Activated CD4-positive, alpha-beta T cell treated with anti-CD3 and anti-CD28 coated beads, Interleukin-2, Interleukin-6, amounts not matched to agents 100 ng/mL and 50 ng/mL, durations not matched to agents 16 hours and 8 hours (primary cell): ENCODE results near the gene DHRS3.
A peak's percentile ranks its signal among the peaks of the same experiment; 100 is the strongest.

Experiments used
- DNase-seq: peaks from one replicate; pipeline ENCODE4 v3.0.0-alpha.2; 2020

The DHRS3 gene

DNA sequence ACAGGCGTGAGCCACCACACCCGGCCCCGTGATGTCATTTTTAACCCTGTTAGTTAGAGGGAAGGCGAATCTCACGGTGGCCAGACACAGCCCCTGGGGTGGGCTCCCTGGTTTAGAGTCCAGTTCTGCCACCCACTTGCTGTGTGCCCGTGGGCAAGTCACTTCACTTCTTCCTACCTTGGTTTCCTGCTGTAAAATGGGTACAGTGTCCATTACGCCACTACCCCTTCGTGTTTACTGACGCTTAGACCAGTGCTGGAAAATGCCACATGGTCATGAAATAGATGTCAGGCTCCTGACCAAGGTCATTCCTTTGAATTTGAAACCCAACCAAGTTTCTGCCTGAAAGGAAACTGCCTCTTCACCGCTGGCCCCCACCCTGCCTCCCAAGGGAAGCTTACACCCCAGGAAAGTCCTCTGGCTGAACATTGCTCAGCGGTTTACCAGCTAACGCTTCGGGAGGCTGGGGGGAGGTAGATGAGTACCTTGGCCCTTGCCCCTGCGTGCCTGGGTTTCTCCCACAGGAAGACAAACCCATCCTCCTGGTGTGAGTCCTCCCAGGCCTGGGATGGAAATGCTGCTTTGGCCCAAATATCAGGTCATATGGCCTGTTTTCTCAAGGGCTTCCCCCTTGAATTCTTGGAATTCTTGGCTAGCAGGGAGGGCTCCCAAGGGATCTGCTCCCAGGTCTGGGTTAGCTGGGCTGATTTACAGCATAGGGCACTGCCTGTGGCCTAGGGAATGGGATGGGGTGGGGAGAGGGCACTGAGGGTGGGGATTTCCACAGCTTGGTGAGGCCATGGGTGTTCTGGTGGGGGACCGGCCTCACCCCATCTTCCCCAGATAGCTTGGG lies 18.3 kb upstream of the DHRS3 start:
- no peak for DNase-seq

- no peak for DNase-seq
Measured at GRCh38 chr1:12634696-12635202, 16.7 kb upstream of the DHRS3 start.

DNA sequence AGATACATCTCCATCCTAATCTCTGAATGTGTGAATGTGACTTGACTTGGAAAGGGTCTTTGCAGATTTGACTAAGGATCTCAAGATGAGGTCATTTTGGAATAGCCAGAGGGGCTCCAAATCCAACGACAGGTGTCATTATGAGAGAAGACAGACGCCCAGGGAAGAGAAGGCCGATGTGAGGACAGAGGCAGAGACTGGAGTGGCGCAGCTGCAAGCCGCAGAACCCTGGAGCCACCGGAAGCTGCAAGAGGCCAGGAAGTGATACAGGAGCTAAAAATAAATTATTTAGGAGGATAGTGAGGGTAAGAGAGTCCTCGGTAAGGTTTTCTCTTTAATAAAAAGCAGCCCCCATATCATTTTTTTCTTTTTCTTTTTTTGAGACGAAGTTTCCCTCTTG lies 16.1 kb upstream of the DHRS3 start:
- no peak for DNase-seq

DNA sequence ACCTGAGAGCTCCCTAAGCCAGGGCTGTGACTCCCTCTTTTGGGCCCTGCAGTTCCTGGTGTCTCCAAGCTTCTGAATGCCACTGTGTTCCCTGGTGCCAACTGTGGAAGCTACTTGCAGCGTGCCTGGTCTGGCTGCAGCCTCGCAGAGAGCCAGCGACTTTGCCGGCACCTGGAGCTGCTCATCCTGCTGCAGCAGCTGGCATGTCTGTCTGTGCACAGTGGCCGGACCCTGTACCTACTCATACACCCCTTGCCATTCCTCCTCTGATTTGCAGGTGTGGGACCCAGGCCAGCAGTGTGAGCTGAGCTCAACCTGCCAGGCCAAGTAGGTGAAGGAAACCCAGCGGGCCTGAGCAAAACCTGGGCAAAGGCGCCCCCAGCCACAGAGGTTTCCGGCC lies 13.6 kb upstream of the DHRS3 start:
- DNase-seq = no peak

GRCh38 chr1:12630946-12631530 lies 13.0 kb upstream of the DHRS3 start:
- DNase-seq = no peak

- DNase-seq = no peak
Measured at GRCh38 chr1:12629985-12630760, 12.2 kb upstream of the DHRS3 start.

DNA sequence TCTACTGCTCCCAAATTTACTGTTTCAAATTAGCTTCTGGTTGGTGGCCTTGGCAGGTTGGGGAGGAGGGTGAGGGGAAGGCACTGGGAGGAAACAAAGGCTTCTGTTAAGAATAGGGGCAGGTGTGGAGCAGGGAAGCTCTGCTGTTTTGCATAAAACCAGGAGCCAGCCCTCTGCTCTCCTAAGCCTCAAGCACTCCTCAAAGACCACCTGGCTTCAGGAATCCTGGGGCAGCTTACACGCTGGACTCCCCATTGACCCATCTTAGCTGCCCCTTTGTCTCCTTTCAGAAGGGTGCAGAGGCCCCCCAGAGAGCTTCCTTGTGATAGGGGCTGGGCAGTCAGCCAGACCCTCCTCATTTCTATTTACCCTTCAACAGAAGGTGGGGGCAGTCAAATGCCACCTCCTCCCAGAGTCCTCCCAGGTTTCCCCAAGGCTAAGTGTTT lies 11.5 kb upstream of the DHRS3 start:
- DNase-seq = no peak

GRCh38 chr1:12627296-12627695 lies 9.3 kb upstream of the DHRS3 start:
- no peak for DNase-seq

DNA sequence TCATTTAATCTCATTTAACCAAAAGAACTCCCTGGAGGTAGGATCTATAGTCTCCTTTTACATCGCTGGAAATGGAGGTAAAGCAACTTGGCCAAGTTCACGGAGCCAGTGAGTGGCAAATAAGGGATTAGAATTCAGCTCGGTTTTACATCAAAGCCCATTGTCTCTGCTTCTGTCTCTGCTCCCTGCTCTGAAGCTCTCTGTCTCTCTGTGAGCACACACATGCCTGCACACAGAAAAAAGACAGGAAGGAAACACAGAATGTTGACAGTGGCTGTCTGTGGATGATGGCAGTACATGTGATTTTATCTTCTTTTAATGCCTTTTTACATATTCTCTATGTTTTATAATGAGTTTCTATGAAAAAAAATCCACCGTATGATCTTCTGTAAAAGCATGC lies 8.9 kb upstream of the DHRS3 start:
- DNase-seq = no peak

DNA sequence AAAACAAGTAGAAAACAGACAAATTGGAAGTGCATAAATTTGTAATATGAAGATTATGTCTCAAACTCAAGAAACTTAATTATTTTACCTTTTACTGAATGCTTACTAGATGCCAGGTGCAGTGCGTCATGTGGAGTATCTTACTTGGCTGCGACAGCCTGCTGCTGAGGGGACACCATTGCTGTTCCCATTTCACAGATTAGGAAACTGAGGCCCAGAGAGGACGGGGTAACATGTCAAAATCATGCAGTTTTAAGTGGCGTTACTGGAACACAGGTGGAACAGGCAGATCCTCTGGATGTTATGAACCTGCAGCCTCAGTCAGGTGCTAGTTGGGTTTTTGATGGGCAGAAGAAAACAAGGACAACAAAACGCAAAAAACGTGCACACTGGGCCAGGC lies 7.3 kb upstream of the DHRS3 start:
- no peak for DNase-seq

GRCh38 chr1:12622506-12622905 lies 4.5 kb upstream of the DHRS3 start:
- no peak for DNase-seq

GRCh38 chr1:12621346-12622335 lies 3.6 kb upstream of the DHRS3 start:
- DNase-seq = no peak

- no peak for DNase-seq
Measured at GRCh38 chr1:12620931-12621330, 2.9 kb upstream of the DHRS3 start.

DNA sequence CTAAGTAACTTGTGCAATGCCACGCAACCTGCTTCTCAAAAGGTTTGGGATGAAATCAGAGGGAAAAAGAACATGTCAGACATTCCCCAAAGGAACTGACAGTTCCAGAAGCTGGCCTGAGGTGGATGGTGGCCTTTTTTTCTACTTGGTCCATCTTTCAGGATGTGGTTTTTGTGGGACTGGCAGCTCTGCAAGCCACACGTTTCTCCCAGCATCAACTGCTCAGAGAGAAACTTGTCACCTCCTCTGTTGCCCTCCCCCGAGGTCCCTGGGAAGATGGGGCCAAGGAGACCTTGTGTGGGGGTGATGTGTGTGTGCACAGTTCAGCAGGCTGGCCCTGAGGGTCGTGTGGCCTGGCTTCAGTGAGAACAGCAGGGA lies 2.5 kb upstream of the DHRS3 start:
- peak; percentile 72 for DNase-seq

DNA sequence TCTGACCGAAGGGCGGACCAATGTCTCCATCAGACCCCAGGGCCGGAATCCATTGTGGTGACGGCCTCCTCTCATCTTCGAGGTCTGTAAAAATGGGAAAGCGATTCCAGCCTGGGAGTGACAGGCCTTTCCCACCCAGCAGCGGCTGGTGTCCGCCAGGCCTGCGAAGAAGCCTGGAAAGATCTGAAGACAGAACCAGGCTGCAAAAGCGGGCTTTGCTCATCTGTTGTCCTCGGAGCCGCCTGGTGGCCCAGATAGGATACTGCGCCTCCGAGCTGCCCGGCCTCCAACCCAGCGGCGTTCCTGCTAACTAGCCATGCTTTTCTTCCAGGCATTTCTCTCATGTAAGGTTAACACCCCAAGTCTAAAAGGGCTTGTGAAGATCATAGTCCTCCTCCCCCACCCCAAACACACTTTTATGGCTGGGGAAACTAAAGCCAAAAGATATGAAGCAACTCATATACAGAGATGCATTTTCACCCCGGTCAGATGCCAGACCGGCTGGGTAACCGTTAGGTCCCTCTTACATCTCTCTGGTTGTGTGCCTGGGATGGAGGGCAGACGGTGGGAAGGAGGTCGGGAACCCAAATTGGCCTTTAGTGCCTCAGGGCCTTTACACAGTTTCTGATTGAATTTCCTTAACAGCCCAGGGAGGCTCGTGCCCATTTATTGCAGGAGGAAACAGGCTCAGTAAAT lies 1.9 kb upstream of the DHRS3 start:
- peak; percentile 87 for DNase-seq

- DNase-seq = peak; percentile 70
Measured at GRCh38 chr1:12618965-12619791, 1.2 kb upstream of the DHRS3 start.

GRCh38 chr1:12618661-12618964 lies 603 bp upstream of the DHRS3 start:
- DNase-seq = no peak

DNA sequence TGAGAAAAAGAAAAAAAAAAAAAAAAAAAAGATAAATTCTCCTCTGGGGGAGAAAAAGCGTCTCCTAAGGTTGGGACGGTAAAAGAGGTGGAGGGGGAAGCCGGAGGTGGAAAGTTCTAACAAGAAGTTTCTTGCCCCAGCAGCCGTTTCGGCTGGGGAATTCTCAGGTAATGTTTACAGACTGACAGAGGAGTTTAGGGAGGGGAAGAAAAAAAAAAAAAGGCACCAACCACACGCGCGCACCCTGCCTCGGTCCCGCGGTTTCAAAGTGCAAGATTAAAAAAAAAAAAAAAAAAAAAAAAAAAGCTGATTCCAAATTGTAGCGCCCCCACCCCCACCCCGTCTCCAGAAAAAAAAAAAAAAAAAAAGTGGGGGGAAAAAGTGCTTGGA lies 504 bp downstream of the DHRS3 start:
- peak; percentile 44 for DNase-seq

DNA sequence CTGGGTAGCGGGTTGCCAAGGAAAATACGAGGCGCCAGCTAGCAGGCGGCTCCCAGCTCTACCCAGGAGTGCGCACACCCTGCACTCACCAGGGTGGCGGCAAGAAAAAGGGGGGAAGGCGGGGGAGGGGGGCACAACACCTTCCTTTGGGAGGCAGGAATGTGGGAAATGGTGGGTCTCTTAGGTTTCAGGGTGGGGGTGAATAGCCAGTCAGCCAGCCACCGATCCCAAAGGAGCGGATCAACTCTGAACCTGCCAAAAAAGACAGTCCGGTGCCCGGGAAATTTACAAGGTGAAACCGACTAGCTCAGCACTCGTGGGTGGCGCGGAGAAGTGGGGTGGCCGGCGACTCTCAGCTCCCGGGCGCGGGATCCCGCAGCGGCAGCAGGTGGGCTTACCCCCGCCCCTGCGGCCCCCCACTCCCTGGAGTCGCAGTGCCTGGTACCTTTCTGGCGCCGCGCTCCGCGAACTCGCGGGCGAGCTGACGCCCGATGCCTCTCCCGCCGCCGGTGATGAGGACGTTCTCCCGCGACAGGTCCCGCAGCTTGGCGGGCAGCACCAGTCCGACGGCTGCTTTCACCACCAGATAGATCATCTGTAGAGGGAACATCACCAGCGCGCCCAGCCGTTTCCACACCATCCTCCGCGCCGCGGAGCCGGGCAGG lies 1.2 kb downstream of the DHRS3 start:
- DNase-seq = peak; percentile 36
